Activated B cell treated with CpG ODN at 0.5 μM for 24 hours (primary cell): ENCODE results near the gene RNU5D-1. TPM values are rescaled to one million over a fixed set of nuclear protein-coding genes. Genes with fewer than 3 reads are reported as not detected.
"Not testable (repeated sequence)": the region's sequence is repeated elsewhere in the genome, so short reads cannot be mapped to it uniquely, and the experiment has no call there.

Experiments
- ATAC-seq: fragments of 200-7000 bp; cut with Tn5 transposase; one replicate; pipeline ENCODE4 v1.10.0; 2021; ENCODE audit warnings: low read depth, mild to moderate bottlenecking, moderate library complexity
- CTCF ChIA-PET: fragments of 350-600 bp; sonication (Branson Sonifier 250); formaldehyde crosslinking; loops from one replicate; lab custom pipeline; 2021; ENCODE audit warnings: antibody characterized with exemption; lab: Charles Lee
- POLR2A ChIA-PET: fragments of 350-600 bp; sonication (Branson Sonifier 250); formaldehyde crosslinking; loops from one replicate; lab custom pipeline; 2021; ENCODE audit warnings: antibody characterized with exemption; lab: Charles Lee
- DNase-seq: peaks from one replicate; pipeline ENCODE4 v3.0.0; 2022
- H3K27ac Mint-ChIP-seq: one replicate; pipeline ENCODE4 v1.8.0; 2020; ENCODE audit warnings: mixed read lengths
- H3K27me3 Mint-ChIP-seq: one replicate; pipeline ENCODE4 v1.8.0; 2021; ENCODE audit warnings: mixed read lengths
- H3K36me3 Mint-ChIP-seq: one replicate; pipeline ENCODE4 v1.8.0; 2021; ENCODE audit warnings: low read depth, mixed read lengths
- H3K4me1 Mint-ChIP-seq: one replicate; pipeline ENCODE4 v1.8.0; 2021; ENCODE audit warnings: mixed read lengths
- H3K4me3 Mint-ChIP-seq: one replicate; pipeline ENCODE4 v1.8.0; 2020; ENCODE audit warnings: mild to moderate bottlenecking, mixed read lengths
- H3K9me3 Mint-ChIP-seq: one replicate; pipeline ENCODE4 v1.8.0; 2020; ENCODE audit warnings: mixed read lengths
- intact Hi-C: fragments of 100-400 bp; cut with micrococcal nuclease; formaldehyde crosslinking; loops from one replicate; pipeline ENCODE4 v1.15.1; 2024
- total RNA-seq: library from RNA; stranded (reverse); gene quantifications from 2 replicates; pipeline ENCODE4 v1.2.3, GENCODE V29; 2022
- TF ChIP-seq, protein P1 (sequence below): fragments of 200-600 bp; IDR thresholded peaks from one replicate; pipeline ENCODE4 v1.8.0; 2022; ENCODE audit warnings: antibody characterized with exemption, mild to moderate bottlenecking

RNU5D-1 gene
- total RNA-seq, 1 donor from 2014 or later: not detected

- intact Hi-C loops: no loop called here
- TF ChIP-seq, protein P1, sequence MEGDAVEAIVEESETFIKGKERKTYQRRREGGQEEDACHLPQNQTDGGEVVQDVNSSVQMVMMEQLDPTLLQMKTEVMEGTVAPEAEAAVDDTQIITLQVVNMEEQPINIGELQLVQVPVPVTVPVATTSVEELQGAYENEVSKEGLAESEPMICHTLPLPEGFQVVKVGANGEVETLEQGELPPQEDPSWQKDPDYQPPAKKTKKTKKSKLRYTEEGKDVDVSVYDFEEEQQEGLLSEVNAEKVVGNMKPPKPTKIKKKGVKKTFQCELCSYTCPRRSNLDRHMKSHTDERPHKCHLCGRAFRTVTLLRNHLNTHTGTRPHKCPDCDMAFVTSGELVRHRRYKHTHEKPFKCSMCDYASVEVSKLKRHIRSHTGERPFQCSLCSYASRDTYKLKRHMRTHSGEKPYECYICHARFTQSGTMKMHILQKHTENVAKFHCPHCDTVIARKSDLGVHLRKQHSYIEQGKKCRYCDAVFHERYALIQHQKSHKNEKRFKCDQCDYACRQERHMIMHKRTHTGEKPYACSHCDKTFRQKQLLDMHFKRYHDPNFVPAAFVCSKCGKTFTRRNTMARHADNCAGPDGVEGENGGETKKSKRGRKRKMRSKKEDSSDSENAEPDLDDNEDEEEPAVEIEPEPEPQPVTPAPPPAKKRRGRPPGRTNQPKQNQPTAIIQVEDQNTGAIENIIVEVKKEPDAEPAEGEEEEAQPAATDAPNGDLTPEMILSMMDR: no peak
- DNase-seq: no peak
- Mint-ChIP-seq H3K27ac (peak overlapping the region; percentile 99), H3K36me3 (peaks cover 68% of the 10 kb centered on the region), H3K4me1 (peaks cover 43% of the 10 kb centered on the region), H3K4me3 (peak overlapping the region; percentile 98), H3K27me3 (no peaks in the 10 kb centered on the region), H3K9me3 (no peaks in the 10 kb centered on the region)
- ATAC-seq: no peak
- POLR2A ChIA-PET: interaction anchor here (0.6 to 6.3 kb wide), 8 partner anchors 23 to 562 kb away, joined by 3 to 149 read pairs (median 32); partner anchors contain the start of genes MUTYH, PLK3, RNU5D-1 and TOE1
- CTCF ChIA-PET: interaction anchor here (1.0 kb wide), 1 partner anchor 46 kb away, joined by 3 read pairs; no protein-coding TSS in a partner anchor
These were observed 46.6 kb upstream of the RNU5D-1 start for GRCh38 chr1:44777547-44777946.

GRCh38 chr1:44776730-44777068, 45.7 kb upstream of the RNU5D-1 start:
- H3K4me3 Mint-ChIP-seq: peak overlapping the region; percentile 98
- ATAC-seq: no peak
- H3K4me1 Mint-ChIP-seq: peaks cover 43% of the 10 kb centered on the region
- H3K36me3 Mint-ChIP-seq: peaks cover 64% of the 10 kb centered on the region
- DNase-seq: no peak
- intact Hi-C loops: no loop called here
- no peaks in the 10 kb centered on the region for H3K9me3 Mint-ChIP-seq
- ChIA-PET CTCF (interaction anchor here (1.0 to 2.1 kb wide), 3 partner anchors 45 to 55 kb away, joined by 3 to 10 read pairs (median 5); partner anchors contain the start of gene RNU5D-1), POLR2A (interaction anchor here (1.1 to 6.3 kb wide), 17 partner anchors 9 to 563 kb away, joined by 3 to 149 read pairs (median 21); partner anchors contain the start of genes BEST4, BTBD19, DYNLT4 and HECTD3)
- TF ChIP-seq, protein P1: no peak
- H3K27me3 Mint-ChIP-seq: no peaks in the 10 kb centered on the region
- H3K27ac Mint-ChIP-seq: peak overlapping the region; percentile 99

GRCh38 chr1:44775930-44776729, 45.2 kb upstream of the RNU5D-1 start:
- H3K27ac Mint-ChIP-seq: peak overlapping the region; percentile 99
- ATAC-seq: peak; percentile 29

GRCh38 chr1:44775078-44775929, 44.3 kb upstream of the RNU5D-1 start, which contains the start of gene RPS8:
Gene RPS8, plus strand, starts transcription at chr1:44775540. Its CDS starts 57 bp downstream, at chr1:44775597.
- Mint-ChIP-seq H3K4me3 (peak within 1 kb of the TSS; percentile 98), H3K27me3 (no peaks in the 10 kb centered on the region), H3K27ac (peak within 1 kb of the TSS; percentile 99), H3K4me1 (peaks cover 40% of the 10 kb centered on the region), H3K36me3 (peaks cover 50% of the 10 kb centered on the region), H3K9me3 (no peaks in the 10 kb centered on the region)
- ChIA-PET POLR2A (interaction anchor here (0.5 to 6.3 kb wide), 46 partner anchors 9 to 808 kb away, joined by 3 to 149 read pairs (median 6); partner anchors contain the start of genes AKR1A1, ARMH1, BEST4 and BTBD19), CTCF (interaction anchor here (0.6 to 2.1 kb wide), 8 partner anchors 9 to 63 kb away, joined by 3 to 10 read pairs (median 3); partner anchors contain the start of genes PLK3 and RNU5D-1)
- intact Hi-C loops: loop anchor here (1.0 to 2.0 kb wide), 5 partner anchors 11 to 53 kb away; partner anchors contain the start of genes KIF2C and RNU5D-1
- TF ChIP-seq, protein P1: no peak
- DNase-seq (peak; percentile 84), ATAC-seq (peak; percentile 82)

More at GRCh38 chr1:44775930-44776729, 45.2 kb upstream of the RNU5D-1 start:
- intact Hi-C loops: loop anchor here (1.0 to 2.0 kb wide), 5 partner anchors 10 to 53 kb away; partner anchors contain the start of genes KIF2C and RNU5D-1
- Mint-ChIP-seq H3K27me3 (no peaks in the 10 kb centered on the region), H3K9me3 (no peaks in the 10 kb centered on the region), H3K4me3 (peak overlapping the region; percentile 98), H3K36me3 (peaks cover 58% of the 10 kb centered on the region), H3K4me1 (peaks cover 43% of the 10 kb centered on the region)
- no peak for DNase-seq
- TF ChIP-seq, protein P1: no peak
- POLR2A ChIA-PET: interaction anchor here (0.6 to 6.3 kb wide), 40 partner anchors 10 to 808 kb away, joined by 3 to 149 read pairs (median 7); partner anchors contain the start of genes AKR1A1, ARMH1, BEST4 and BTBD19
- CTCF ChIA-PET: interaction anchor here (0.7 to 2.1 kb wide), 5 partner anchors 8 to 54 kb away, joined by 3 to 10 read pairs (median 3); partner anchors contain the start of genes PLK3 and RNU5D-1

DNA sequence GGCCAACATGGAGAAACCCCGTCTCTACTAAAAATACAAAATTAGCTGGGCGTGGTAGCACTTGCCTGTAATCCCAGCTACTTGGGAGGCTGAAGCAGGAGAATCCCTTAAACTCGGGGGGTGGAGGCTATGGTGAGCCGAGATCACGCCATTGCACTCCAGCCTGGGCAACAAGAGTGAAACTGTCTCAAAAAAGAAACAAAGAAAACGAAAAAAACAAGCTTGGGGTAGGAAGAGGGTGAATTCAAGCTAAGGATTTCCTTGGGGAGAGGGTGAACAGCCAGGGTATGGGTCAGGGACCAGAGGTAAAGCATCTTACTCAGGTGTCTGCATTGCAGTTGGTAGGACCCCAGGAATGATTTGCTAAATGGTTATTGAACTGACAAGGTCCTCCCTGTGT, 35.5 kb upstream of the RNU5D-1 start:
- ATAC-seq, H3K4me1 Mint-ChIP-seq, H3K4me3 Mint-ChIP-seq, DNase-seq, H3K9me3 Mint-ChIP-seq, intact Hi-C loops, H3K27me3 Mint-ChIP-seq, H3K36me3 Mint-ChIP-seq, H3K27ac Mint-ChIP-seq: not testable (repeated sequence)
- ChIA-PET POLR2A (interaction anchor here (0.7 to 2.3 kb wide), 6 partner anchors 9 to 53 kb away, joined by 3 to 10 read pairs (median 6); partner anchors contain the start of genes PLK3 and RPS8), CTCF (interaction anchor here (1.0 kb wide), 1 partner anchor 18 kb away, joined by 3 read pairs; no protein-coding TSS in a partner anchor)
